ENCODE results near the gene PRKD2. TPM values are rescaled to one million over a fixed set of nuclear protein-coding genes. Genes with fewer than 3 reads are reported as not detected.
A peak's percentile ranks its signal among the peaks of the same experiment; 100 is the strongest.
"Not testable (repeated sequence)": the region's sequence is repeated elsewhere in the genome, so short reads cannot be mapped to it uniquely, and the experiment has no call there.

PRKD2 gene
- polyA plus RNA-seq, 3 donors = 40.0 to 50.9 (median 41.6) TPM

DNA sequence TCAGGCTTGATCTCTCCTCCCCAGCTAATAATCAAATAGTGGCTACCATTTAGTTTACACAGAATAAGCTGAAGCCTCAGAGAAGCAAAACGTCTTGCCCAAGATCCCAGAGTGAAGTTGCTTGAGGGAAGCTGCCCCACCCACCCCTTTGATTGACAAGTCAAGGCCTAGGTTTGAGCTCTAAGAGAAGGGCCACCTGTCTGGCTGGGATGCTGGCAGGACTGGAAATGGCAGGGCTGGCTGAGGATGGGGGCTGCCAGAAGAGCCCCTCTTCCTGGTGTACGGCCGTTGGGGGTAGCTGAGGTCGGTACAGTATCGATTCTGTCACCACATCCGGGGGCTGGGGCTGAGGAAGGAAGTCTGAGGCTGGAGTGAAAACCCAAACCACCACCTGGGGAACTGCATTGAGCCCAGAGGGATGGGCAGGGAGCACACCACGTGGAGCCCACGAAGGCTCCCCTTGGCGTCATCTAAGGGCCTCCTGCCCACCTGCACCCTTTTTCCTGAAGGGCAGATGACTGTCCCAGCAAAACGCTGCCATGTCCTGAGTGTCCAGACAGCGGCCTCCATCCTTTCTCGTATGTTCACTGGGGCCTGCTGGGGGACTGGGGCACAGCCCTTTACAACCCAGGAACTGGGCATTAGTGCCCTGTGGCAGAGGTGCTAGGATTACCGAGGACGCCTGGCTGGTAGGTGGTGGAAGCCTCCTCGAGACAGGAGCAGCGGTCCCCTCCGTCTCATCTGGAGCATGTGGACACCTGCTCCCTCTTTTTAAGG is 1.4 kb upstream of the PRKD2 start:
- DNase-seq (ENCODE audit: extremely low read depth in 1 of 11, low read depth in 9 of 11, low spot score in 4 of 11) = no peak

DNA sequence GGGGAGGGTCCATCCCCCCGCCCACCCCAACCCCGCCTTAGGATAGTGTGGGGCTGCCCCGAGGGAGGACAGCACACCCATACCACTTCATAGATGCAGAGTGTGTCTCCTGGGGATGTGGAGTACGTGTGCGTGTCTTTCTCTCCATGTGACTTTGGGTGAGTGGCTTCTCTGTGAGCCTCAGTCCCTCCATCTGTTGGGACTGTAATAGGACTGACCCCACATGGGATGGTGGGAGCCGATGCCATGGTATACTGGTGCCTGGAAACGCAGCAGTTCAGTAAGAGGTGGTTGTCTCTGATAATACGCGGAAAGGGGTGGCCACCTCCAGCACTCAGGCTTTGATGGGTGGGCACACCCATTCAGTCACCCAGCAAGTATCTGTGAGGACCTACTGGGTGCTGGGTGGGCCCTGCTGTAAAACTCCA is 816 bp upstream of the PRKD2 start:
- no peak for DNase-seq (ENCODE audit: extremely low read depth in 1 of 11, low read depth in 9 of 11, low spot score in 4 of 11)

DNA sequence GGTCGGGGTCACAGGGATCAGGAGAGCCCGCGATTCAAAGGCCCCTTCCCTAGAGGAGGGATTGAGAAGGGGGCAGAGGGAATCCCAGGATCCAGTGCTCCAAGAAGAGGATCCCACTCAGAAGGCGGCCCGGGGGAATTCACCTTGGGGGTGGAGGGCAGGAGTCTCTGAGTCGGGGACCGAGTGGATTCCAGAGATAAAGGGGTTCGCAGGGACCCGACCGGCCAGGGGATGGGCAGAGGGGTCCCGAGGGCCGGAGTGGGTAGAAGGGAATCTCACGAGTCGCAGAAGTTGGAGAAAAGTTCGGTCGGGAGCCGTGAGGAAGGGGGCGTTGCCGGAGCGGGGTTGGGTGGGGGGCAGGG is 261 bp downstream of the PRKD2 start:
- DNase-seq (ENCODE audit: extremely low read depth in 1 of 11, low read depth in 9 of 11, low spot score in 4 of 11) = no peak

DNA sequence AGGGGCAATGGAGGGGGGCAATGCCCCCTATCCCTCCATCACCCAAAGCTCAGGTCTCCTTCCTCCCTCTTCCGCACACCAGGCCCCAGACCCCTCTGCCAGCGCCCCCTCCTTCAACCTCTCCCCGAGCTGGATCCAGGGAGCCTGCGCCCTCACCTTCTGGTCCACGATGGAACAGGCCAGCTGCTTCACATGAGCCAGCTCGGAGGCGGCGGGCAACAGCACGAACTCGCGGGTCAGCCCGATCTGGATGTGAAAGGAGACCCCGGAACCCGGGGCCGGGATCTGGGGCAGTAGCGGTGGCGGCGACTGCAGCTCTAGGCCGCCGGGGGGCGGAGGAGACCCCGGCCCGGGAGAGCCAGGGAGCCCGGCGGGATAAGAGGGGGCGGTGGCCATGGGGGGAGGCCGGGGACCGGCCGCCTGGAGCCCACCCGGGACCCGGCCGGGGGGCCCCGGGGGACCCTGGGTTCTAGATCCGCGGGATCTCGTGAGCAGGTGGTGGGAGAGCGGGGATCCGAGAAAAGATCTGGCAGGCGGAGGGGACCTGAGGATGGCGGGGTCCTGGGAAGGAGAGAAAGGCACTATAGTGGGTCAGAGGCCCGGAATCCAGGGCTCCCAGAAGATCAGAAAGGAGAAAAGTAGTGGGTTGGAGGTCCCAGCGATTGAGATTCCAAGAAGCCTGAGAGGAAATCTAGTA is 791 bp downstream of the PRKD2 start:
- no peak for DNase-seq (ENCODE audit: extremely low read depth in 1 of 11, low read depth in 9 of 11, low spot score in 4 of 11)

DNA sequence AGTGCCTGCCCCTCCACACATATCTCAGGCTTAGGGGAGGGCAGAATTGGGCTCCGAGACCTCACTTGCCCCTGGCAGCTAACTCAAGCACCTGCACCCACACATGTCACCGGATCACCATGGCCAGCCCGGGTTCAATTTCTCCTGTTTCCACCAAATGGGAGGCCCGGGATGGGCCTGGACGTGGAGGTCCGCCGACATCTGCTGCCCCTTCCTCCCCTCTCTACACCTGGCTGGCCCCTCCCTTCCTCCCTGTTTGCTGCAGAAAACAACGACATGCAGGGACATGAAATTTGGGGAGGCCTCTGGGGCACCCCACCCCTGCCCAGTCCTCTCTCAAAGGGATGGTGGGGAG is 1.3 kb downstream of the PRKD2 start:
- DNase-seq (ENCODE audit: extremely low read depth in 1 of 11, low read depth in 9 of 11, low spot score in 4 of 11) = no peak

DNA sequence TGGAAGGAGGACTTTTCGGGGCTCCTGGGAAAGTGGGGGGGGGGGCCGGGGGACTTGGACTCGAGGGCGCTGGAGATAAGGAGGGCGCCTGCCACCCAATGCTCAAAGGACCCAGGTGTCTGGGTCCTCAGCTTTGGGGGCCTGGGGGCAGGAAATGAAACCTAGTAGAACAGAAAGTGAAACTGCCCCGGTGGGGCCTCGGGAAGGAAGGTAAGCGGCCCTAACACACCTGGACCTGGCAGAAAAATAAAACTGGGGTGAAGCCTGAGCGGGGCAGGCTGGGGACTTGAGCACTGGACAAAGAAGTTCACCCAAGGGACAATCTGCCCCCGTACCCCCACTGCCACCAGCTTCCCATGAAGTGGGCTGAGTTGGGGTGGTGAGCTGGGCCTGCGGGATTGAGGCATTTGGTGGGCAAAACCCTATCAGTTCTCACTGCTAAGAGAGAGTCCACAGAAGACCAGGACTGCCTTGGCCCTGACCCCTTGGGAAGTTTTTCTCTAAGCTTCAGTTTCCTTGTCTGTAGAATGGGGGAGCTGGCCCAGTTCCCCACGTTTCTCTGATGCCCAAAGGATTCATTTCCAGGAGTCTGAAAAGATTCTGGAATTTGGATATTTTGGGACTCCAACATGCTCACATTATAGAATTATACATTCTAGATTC is 2.3 kb downstream of the PRKD2 start:
- no peak for DNase-seq (ENCODE audit: extremely low read depth in 1 of 11, low read depth in 9 of 11, low spot score in 4 of 11)

DNA sequence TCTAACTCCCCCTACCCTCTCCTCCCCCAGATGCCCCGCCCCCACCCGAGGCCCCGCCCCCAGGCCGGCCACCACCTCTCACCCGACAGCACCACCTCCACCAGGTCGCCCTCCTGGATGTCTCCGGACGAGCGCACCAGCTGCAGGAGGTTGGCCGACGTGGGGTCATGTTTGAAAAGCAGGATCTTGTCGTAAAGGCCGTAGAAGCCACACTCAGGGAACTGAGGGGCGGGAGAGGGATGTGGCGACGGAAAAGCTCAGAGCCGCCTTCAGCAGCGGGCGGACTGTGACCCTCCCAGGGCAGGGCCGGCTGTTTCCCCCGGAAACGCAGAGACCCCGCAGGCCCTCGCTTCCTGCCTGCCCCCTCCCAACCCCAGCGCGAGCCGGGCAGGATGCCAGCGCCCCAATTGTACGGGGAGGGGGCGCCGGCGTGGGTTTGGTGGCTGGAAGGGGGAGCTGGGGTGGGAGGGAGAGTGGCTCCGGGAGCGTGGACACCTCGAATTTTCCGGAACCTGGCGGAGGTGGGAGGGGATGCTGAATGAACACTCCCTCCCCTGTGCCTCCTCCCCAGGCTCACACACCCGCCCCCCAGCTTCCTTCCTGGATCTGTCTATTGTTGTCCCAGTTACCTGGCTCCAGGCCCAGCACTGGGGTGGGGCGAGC is 3.0 kb downstream of the PRKD2 start:
- peak in 9 of 11 donors; percentile 65 to 90 (median 79) for DNase-seq (ENCODE audit: extremely low read depth in 1 of 11, low read depth in 9 of 11, low spot score in 4 of 11)

DNA sequence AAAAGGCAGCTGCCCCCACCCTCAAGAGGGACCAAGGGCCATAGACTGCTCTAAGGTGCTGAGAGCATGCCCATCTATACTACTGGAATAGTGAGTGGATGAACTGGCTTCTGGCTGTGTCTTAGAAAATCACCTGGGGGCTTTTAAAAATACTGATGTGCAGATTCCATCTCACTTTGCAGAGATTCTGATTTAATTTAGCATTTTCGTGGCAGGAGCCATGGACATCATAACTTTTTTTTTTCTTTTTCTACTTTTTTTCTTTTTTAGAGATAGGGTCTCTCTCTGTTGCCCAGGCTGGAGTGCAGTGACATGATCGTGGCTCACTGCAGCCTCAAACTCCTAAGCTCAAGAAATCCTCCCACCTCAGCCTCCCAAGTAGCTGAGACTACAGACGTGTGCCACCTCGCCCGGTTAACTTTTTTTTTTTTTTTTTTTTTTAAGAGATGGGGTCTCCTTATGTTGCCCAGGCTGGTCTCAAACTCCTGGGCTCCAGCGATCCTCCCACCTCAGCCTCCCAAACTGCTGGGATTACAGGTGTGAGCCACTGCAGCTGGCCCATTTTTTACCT is 4.1 kb downstream of the PRKD2 start:
- DNase-seq (ENCODE audit: extremely low read depth in 1 of 11, low read depth in 9 of 11, low spot score in 4 of 11) = not testable (repeated sequence)

DNA sequence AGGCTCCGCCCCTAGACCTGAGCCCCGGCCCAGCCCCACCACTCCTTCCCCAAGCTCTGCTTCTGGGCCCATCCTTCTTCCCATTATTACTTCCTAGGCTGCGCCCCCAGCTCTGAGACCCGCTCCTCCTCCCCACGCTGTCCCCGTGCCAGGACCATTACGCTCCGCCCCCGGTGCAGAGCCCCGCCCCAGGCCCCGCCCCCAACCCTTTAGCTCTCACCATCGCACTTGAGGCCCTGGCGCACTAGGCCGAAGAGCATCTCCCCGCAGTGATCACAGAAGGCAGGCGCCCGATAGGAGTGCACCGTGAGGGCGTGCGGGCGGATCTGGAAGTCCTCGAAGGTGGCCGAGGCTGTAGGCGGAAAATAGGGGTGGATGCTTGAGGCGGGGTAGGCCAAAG is 6.2 kb downstream of the PRKD2 start:
- no peak for DNase-seq (ENCODE audit: extremely low read depth in 1 of 11, low read depth in 9 of 11, low spot score in 4 of 11)

DNA sequence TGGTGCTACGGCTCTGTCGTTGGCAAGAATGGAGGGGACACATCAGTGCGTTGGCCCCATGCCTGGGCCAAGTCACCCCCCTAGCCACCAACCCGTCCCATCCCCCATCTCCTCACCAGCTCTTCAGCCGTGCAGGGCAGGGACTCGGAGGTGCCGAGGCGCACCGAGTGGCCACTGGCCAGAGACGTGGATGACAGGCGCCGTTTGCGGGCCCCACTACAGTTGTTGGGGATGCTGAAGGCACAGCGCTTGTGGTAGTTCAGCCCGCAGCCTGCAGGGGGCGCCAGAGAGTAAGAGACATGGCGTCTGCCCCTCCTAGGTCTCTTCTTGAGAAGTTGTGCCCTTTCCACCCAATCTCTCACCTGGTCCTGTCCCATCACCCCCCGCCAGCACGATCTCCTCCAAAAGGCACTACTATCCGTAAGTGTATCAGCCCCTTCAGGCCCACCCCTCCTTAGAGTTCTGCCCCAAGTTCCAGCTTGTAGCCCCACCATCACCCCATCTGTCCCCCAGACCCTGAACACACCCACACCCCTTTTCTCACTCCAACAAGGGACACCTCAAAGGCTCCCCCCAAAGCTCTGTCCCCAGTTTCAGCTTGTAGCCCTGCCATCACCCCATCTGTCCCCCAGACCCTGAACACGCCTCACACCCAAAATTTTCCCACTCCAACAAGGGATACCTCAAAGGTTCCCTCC is 12.4 kb downstream of the PRKD2 start:
- DNase-seq (ENCODE audit: extremely low read depth in 1 of 11, low read depth in 9 of 11, low spot score in 4 of 11) = peak in 1 of 11 donors; percentile 35

DNA sequence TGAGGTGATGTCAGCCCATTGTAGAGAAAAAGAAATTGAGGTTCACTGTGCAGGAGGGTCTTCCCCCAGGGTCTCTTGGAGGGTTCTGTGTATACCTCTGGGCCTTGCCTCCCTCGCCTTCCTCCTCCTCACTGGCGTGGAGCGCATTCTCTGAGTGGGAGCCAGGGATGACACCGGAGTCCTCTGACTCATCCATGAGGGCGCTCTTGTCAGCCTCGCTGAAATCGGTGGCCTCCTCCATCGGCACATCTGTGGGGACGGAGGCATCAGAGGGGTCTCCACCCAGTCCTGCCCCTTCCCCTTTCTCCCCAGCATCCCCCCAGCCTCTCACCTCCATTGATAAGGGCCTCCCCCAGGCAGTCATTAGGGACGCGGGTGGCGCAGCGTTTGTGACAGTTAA is 16.2 kb downstream of the PRKD2 start:
- DNase-seq (ENCODE audit: extremely low read depth in 1 of 11, low read depth in 9 of 11, low spot score in 4 of 11) = no peak

DNA sequence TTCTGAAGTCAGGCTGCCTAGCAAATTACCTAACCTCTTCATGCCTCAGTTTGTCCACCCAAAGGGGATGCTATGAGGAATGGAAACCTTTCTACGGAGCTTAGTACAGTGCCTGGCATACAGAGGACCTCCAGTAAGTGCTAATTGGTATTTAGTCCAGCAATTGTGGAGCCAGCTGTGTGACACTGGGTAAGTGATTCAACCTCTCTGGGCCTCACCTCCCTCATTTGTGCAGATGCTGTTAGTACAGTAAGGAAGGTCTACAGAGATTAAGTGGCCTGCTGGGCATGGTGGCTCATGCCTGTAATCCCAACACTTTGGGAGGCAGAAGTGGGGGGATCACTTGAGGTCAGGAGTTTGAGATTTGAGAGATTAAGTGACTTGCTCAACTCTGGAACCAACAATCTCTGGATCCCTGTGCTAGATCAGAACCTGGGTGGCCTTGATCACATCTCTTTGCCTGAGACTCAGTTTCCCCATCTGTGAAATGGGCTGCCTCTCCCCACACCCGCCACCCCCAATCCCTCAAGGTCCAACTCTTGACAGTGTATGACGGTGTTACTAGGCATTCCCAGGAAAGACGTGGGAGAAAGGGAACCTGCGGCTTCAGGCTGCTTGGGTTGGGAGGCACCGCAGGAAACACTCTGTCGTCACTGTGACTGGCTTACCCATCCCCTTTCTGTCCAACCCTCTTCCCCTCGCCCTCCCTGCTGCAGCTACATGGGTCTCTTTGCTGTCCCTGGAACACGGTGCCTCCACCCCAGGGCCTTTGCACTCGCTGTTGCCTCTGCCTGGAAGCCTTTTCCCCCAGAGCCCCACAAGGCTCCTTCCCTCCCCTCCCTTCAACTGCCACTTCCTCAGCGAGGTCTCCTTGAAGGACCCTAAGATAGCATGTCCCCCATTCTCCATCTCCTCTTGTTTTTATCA is 18.3 kb downstream of the PRKD2 start:
- DNase-seq (ENCODE audit: extremely low read depth in 1 of 11, low read depth in 9 of 11, low spot score in 4 of 11) = no peak

DNA sequence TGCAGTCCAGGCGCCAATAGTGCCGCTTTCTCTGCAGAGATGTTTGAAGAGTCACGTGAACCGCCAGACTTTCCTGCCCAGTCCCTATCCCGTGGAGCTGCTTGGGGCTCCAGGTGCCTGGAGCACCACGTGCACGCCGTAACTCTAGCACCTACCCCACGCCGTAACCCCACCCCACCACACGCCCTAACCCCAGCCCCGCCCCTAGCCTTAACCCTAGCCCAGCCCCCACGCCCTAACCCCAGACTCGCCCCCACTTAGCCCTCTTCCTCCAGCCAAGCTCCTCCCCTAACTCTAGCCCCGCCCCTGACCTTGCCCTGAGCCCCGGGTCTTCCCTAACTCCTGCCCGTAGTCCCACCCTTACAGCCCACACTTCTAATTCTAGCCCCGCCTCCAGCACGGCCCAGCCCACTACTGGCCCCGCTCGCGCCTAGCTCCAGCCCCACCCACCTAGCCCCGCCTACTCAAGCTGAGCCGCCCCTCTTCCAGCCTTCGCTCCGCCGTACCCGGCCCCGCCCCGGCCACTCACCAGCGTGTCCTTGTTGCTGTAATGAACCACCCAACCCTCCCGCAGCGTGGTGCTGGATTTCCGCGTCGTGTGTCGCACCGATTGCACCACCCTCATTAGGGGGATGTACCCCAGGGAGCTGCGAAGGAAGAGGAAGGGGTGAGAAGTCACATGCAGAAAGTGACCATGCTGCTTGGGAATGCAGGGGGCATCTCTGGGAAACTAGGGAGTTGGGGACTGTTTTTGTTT is 19.5 kb downstream of the PRKD2 start:
- DNase-seq (ENCODE audit: extremely low read depth in 1 of 11, low read depth in 9 of 11, low spot score in 4 of 11) = peak in 9 of 11 donors; percentile 71 to 84 (median 77)

DNA sequence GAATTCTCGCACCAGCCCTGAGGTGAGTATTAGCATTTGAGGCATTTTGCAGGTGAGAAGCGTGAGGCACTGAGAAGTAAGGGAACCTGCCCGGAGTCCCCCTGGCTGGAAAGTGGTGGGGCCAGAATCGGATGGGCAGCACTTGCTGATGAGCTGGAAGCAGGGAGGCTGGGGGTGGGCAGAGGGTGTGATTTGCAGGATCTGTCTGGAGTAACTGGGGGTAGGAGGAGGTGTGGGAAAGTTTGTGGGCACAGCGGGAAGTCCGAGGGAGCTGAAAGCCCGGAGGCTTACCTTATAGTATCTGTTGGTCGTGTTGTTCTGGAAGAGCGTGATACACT is 20.1 kb downstream of the PRKD2 start:
- DNase-seq (ENCODE audit: extremely low read depth in 1 of 11, low read depth in 9 of 11, low spot score in 4 of 11) = no peak

DNA sequence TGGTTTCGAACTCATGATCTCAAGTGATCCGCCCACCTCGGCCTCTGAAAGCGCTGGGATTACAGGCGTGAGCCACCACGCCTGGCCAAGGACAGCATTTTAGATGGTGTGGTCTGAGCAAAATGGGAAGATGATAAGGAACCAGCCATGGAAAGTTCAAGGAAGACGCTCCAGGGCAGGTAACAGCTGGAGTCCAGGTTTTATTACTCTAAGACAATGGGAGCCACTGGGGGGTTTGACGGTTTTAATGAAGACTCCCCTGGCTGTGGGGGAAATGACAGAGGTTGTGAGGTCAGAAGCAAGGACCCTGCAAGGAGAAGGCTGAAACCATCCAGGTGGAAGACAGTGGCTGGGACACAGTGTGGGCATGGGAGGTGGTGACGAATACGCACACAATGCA is 20.9 kb downstream of the PRKD2 start:
- no peak for DNase-seq (ENCODE audit: extremely low read depth in 1 of 11, low read depth in 9 of 11, low spot score in 4 of 11)

DNA sequence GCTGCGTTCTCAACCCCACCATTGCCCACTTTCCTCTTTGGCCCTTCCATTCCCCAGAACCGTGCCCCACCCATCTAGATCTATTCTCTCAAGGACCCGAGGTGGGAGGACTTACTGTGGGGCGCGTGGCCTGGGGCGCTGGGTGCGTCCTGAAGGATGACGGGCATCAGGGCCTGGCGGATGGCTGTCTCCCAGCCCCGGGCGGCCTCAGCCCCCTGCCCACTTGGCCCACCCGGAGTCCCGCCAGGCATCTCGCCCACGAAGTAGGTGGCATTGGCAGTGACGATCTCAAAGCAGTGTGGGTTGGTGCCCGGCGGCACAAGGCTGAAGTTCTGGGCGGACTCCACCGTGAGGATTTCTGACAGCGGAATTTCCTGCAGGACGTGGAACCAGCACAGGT is 23.2 kb downstream of the PRKD2 start:
- no peak for DNase-seq (ENCODE audit: extremely low read depth in 1 of 11, low read depth in 9 of 11, low spot score in 4 of 11)
